NCI-H526 treated with DMSO at 0.1 percent for 48 hours (cell line): ENCODE data around the gene STAT4.

Experiments used
- DNase-seq: peaks from one replicate; lab custom pipeline; 2025; lab: John Stamatoyannopoulos, UW

STAT4 gene

DNA sequence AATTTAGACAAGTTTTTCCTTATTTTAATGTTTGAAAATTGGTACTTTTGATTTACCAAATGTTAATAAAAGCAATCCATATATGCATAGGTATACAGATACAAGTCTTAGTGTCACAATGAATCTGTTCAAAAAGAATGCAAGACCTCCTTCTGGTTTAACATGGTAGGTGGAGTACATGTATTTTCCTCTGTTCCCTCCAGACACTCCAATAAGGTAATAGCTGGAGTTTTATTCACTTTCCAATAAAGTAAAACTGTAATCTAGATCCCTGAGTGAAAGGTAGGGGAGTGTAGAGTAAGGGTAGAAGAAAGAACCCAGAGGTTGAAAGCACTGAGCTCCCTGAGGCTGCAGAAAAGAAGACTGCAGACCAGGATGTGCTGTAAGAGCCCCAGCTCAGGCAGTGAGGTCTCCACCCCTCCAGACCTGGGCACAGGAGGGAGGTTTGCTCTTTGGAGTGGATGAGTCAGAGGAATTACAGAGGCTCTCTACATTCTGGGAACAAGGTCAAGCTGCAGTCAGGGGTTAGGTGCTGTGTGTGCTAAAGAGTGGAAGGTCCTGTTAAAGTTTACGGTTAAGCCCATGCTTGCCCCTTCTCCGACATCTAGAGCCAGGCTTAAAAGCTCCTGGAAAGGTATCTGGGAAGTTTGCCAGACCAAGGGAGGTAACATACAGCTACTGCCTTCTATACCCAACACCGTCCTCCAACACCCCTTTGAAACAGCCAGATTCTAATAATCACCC lies 109.2 kb downstream of the STAT4 start:
- no peak for DNase-seq

GRCh38 chr2:191039616-191040015 lies 111.2 kb downstream of the STAT4 start:
- DNase-seq, result no peak

DNA sequence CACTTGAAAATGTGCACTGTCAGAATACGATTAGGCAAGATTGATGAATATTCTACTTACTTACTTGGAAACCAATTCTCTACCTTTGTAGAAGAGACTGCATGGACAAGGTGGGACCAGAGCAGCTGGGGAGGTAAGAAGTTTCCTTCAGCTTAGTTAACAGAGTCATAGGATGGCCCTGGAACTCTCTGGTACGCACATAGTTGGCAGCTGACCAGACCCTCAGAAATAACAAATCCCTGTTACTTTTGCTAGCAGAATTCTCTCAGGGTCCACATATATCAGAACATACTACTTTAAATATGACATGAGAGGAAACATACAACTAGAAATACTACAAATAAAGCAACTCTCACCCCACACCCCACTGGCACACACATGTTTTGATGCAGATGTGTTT lies 112.1 kb downstream of the STAT4 start:
- no peak for DNase-seq

- no peak for DNase-seq
Measured at GRCh38 chr2:191038241-191038725, 112.5 kb downstream of the STAT4 start.

DNA sequence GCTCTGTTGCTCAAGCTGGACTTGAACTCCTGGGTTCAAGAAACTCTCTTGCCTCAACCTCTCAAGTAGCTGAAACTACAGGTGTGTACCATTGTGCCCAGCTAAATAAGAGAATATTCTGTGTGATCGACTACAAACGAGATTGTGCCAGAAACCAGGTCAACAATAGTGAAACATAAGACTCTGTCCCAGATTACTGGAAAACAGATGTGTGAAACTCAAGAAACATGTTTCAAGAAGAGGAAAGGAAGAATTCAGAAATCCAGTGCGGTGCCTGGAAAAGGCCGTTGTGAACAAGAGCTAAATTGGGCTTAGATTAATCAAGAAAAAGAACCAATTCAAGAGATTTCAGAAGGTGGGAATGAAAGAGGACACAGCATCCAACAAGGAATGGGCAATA lies 113.4 kb downstream of the STAT4 start:
- DNase-seq, result no peak

GRCh38 chr2:191036363-191036762 lies 114.4 kb downstream of the STAT4 start:
- no peak for DNase-seq

DNA sequence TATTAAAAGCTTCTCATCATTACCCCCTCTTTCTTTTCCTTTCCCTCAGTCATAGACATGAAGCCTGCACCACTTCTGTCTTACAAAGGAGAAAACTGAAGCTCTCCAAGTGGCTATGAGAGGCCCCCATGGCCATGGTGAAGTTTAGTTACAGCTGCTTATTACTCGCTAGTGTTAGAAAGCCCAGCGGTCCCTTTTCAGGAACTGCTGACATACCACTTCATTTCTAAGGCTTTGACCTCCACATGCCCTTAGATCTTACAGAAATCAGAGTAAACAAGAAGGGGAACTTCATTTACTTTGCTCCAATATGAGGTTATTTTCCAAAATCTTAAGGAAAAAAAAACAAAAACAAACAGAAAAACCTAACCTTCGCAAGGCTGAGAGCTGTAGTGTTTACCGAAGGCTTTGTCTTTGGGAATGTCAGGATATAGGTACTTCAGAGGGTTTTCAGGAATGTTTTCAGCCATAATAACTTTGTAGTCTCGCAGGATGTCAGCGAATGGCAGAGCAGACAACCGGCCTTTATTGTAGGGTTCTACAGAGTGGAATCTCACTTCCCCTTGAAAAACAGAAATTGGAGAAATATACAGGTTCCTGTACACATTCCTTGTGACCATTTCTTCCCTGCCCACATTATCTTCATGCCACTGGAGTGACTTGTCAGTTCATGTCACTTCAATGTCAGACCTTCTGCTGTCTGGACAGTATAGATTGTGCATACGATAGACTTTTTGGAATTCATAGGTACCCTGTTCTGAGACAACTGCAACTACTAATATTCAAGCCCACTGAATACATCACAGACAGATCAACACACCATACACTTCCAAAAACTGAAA lies 118.0 kb downstream of the STAT4 start:
- no peak for DNase-seq

- DNase-seq, result no peak
Measured at GRCh38 chr2:191031256-191031655, 119.5 kb downstream of the STAT4 start.

DNA sequence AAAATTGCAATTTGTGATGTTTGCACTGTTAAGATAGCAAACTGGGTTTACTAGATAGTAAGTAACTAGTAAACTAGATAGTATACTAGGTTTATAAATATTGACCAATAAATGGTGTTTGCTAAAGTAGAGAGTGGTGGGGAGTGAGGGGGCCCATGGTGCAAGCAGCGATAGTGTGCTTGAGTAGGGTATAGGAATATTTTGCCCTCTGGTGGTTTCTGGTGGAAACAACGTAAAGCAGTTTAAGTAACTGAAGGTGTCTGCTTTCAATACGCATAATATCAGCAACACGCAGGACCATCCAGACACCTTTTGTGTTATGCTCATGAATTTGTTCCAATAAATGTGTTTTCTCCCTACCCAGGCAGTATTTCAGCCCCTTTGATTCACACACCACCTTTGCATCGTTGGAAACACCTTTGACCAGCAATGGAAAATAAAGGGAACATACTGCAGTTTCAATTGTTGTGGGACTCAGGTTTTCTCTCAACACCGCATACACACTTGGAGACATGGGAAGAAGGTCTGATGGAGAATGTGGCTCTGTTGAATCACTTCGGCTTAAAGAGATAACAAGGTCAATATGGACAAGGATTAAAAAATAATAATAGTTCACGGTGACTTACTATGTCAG lies 120.2 kb downstream of the STAT4 start:
- DNase-seq, result peak; percentile 13

DNA sequence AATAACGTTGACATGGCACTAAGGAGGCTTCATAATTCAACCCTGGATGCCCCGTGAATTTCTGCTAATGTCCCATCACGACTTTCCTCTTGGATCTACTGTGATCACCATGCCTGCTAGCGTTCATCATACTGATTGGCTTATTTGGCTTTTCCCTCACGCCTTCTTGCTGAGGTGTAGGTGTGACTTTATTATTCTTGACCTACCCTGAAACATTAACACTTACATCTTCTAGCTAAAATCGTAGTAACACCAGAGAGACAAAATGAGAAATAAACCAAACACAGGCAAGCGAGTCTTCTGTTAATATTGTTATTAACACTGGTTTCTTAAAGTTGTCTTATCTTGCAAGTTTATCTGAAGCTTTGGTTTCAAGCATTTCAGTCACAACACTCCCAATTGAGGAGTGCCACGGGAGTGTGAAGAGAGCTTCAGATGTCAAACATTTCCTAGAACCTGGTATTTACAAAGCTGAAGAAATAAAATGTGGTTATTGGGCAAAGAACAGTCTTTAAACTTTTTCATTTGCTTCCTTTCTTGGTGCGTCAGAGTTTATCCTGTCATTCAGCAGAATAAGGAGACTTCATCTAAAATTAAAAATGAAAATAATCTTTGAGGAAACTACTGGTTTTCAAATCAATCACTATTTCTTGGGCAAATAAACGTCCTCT lies 121.4 kb downstream of the STAT4 start:
- DNase-seq, result no peak

DNA sequence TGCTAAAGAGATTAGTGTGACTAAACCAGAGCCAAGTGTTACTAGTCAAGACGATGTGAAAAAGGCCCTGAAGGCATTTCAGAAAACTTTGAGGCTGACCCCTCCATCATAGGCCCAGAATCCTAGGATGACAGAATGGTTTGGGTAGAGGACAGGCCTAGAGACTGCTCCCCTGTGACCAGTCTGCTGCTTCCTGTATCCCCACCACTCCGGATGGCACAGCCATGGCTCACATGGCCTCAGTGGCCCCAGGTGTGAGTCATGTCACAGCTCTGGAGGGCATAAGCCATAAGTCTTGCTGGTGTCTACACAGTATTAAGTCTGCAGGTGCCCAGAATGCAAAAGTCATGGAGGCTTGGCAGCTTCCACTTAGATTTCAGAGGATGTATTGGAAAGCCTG lies 124.4 kb downstream of the STAT4 start:
- DNase-seq, result no peak

DNA sequence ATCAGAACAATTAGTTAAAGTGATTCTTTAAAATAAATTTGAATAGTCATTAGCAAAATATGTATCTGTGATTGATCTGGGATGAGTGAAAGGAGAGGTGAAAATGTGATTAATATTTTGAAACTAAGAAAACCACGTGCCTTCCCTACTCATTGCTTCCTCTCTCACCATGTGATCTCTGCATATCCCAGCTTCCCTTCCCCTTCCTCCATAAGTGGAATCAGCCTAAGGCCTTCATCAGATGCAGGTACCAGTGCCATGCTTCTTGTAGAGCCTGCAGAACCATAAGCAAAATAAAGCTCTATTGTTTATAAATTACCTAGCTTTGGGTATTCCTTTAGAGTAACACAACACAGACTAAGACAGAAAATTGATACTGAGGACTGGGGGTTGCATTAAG lies 125.7 kb downstream of the STAT4 start:
- DNase-seq, result no peak

DNA sequence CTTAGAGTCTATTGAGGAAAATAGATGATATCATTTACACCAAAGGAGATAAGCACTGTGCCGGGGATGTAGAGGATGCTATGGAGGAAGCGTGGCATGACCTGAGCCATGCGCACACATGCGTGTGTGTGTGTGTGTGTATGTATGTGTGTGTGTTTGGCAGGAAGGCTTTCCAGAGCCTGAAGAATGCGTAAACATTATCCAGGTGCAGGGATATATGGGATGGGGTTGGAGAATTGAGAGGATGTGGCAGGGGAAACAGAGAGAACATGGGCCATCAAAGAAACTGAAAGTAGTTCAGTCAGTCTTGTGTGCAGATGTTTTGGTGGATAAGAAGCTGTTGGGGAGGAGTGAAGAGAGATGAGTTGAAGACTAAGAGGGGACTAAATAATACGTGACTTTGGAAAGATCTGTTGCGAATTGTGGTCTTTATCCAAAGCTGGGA lies 127.5 kb downstream of the STAT4 start:
- DNase-seq, result no peak

- DNase-seq, result peak; percentile 63
Measured at GRCh38 chr2:191020742-191021381, 129.9 kb downstream of the STAT4 start.

- peak; percentile 97 for DNase-seq
Measured at GRCh38 chr2:191020221-191020741, 130.5 kb downstream of the STAT4 start.

DNA sequence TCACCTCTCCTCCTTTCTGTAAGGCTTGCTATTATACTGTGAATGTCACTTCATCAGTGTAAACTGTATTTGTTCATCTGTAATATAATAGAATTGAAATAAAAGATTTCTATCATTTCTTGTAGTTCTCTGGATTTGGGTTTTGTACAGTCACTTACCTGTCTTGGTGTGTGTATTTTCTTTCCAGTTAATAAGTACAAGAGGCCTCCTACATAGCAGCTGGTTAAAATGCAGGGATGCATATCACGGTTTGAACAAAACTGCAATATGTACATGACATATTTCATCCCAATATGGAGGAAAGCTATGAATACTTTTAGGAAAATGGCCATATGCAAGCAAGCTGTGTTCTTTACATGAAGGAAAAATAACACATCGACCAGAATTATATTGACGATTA lies 131.4 kb downstream of the STAT4 start:
- no peak for DNase-seq

DNA sequence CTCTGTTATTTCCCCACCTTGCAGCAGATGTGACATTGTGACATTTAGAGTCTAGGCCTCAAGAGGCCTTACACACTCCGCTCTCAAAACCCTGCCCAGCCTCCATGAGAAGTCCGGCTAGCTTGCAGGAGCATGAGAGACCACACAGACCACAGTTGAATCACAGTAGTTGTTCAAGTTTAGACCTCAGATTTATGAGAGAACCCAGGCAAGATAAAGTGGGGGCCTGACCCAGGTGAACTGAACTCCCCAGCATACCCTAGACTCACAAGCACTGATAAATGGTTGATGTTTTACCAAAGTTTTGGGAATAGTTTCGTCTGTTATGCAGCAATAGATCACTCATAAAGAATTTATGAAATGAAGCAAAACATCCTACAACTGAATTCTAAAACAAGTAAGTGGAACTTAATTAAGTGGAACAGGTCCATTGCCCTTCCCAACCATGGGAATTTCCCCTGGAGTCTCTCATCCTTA lies 132.1 kb downstream of the STAT4 start:
- no peak for DNase-seq

DNA sequence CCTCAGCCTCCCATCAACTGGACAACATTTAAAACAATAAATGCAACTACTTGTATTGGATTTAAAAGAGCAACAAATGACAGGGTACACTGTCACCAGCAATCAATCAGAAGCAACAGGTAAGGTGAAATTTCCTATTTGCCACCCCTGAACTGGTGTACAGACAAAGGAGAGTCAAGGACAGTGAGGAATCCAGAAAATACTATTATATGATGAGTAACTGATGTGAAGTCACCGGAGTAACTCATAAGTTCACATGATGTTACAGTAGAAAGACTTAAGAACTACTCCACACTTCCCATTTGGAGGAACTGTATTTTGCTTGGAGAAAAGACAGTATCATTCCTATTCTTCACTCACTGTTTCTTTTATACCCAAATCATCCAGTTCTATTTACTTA lies 132.7 kb downstream of the STAT4 start:
- DNase-seq, result no peak

- DNase-seq, result no peak
Measured at GRCh38 chr2:191015831-191016230, 135.0 kb downstream of the STAT4 start.

GRCh38 chr2:191015239-191015638 lies 135.6 kb downstream of the STAT4 start:
- DNase-seq, result no peak

GRCh38 chr2:191014653-191015020 lies 136.2 kb downstream of the STAT4 start:
- DNase-seq, result no peak
